ENCODE results near the gene SUMO1.

SUMO1 gene

GRCh38 chr2:202201220-202202160, 36.9 kb downstream of the SUMO1 start:
- DNase-seq (ENCODE audit: low read depth in 2 of 2), result no peak

- no peak for DNase-seq (ENCODE audit: low read depth in 2 of 2)
These were observed 41.7 kb downstream of the SUMO1 start for GRCh38 chr2:202196727-202197126.

GRCh38 chr2:202194418-202194817, 44.0 kb downstream of the SUMO1 start:
- DNase-seq (ENCODE audit: low read depth in 2 of 2), result no peak

GRCh38 chr2:202193881-202194353, 44.5 kb downstream of the SUMO1 start:
- no peak for DNase-seq (ENCODE audit: low read depth in 2 of 2)

GRCh38 chr2:202193305-202193704, 45.1 kb downstream of the SUMO1 start:
- no peak for DNase-seq (ENCODE audit: low read depth in 2 of 2)

GRCh38 chr2:202187570-202187969, 50.8 kb downstream of the SUMO1 start:
- DNase-seq (ENCODE audit: low read depth in 2 of 2), result no peak

GRCh38 chr2:202186641-202187202, 51.7 kb downstream of the SUMO1 start:
- no peak for DNase-seq (ENCODE audit: low read depth in 2 of 2)

GRCh38 chr2:202185156-202185555, 53.2 kb downstream of the SUMO1 start:
- DNase-seq (ENCODE audit: low read depth in 2 of 2), result no peak

GRCh38 chr2:202184557-202184956, 53.8 kb downstream of the SUMO1 start:
- DNase-seq (ENCODE audit: low read depth in 2 of 2), result no peak

GRCh38 chr2:202178346-202178958, 59.9 kb downstream of the SUMO1 start:
- DNase-seq (ENCODE audit: low read depth in 2 of 2), result peak in 1 of 2 donors; percentile 20

GRCh38 chr2:202172439-202173211, 65.8 kb downstream of the SUMO1 start:
- DNase-seq (ENCODE audit: low read depth in 2 of 2), result no peak

- DNase-seq (ENCODE audit: low read depth in 2 of 2), result no peak
These were observed 67.1 kb downstream of the SUMO1 start for GRCh38 chr2:202171241-202171825.

GRCh38 chr2:202169832-202170424, 68.5 kb downstream of the SUMO1 start:
- DNase-seq (ENCODE audit: low read depth in 2 of 2), result no peak

GRCh38 chr2:202169131-202169530, 69.3 kb downstream of the SUMO1 start:
- DNase-seq (ENCODE audit: low read depth in 2 of 2), result no peak

- DNase-seq (ENCODE audit: low read depth in 2 of 2), result no peak
These were observed 72.5 kb downstream of the SUMO1 start for GRCh38 chr2:202165945-202166344.

- DNase-seq (ENCODE audit: low read depth in 2 of 2), result no peak
These were observed 73.2 kb downstream of the SUMO1 start for GRCh38 chr2:202165208-202165607.

- no peak for DNase-seq (ENCODE audit: low read depth in 2 of 2)
These were observed 74.0 kb downstream of the SUMO1 start for GRCh38 chr2:202164411-202164810.

GRCh38 chr2:202161151-202161835, 77.1 kb downstream of the SUMO1 start:
- no peak for DNase-seq (ENCODE audit: low read depth in 2 of 2)

GRCh38 chr2:202158796-202159195, 79.6 kb downstream of the SUMO1 start:
- DNase-seq (ENCODE audit: low read depth in 2 of 2), result no peak

GRCh38 chr2:202157211-202157990, 81.0 kb downstream of the SUMO1 start:
- no peak for DNase-seq (ENCODE audit: low read depth in 2 of 2)
